ENCODE data around the gene ANO6. TPM values are rescaled to one million over a fixed set of nuclear protein-coding genes. Genes with fewer than 3 reads are reported as not detected.

ANO6 gene
- total RNA-seq, 1 experiment from 2014 or later, result 51.4 TPM

GRCh38 chr12:45279931-45280830, 64.3 kb downstream of the ANO6 start:
- TF ChIP-seq, protein P1, sequence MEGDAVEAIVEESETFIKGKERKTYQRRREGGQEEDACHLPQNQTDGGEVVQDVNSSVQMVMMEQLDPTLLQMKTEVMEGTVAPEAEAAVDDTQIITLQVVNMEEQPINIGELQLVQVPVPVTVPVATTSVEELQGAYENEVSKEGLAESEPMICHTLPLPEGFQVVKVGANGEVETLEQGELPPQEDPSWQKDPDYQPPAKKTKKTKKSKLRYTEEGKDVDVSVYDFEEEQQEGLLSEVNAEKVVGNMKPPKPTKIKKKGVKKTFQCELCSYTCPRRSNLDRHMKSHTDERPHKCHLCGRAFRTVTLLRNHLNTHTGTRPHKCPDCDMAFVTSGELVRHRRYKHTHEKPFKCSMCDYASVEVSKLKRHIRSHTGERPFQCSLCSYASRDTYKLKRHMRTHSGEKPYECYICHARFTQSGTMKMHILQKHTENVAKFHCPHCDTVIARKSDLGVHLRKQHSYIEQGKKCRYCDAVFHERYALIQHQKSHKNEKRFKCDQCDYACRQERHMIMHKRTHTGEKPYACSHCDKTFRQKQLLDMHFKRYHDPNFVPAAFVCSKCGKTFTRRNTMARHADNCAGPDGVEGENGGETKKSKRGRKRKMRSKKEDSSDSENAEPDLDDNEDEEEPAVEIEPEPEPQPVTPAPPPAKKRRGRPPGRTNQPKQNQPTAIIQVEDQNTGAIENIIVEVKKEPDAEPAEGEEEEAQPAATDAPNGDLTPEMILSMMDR (conservative IDR thresholded peaks at IDR 0.05), result no peak
- TF ChIP-seq EZH2 (IDR thresholded peaks at IDR 0.05; ENCODE audit: low read depth), result no peak
- Histone ChIP-seq H3K36me3 (ENCODE audit: low read depth) (0 out of 2 replicates have a peak, but pooled peaks cover 22% of the 10 kb centered on the region), H3K4me1 (replicated peaks; ENCODE audit: insufficient read depth) (peaks cover 32% of the 10 kb centered on the region), H3K79me2 (ENCODE audit: low read depth) (peaks cover 80% of the 10 kb centered on the region), H4K20me1 (ENCODE audit: insufficient read depth) (no peaks in the 10 kb centered on the region), H3K27ac (no peak overlapping the region), H3K4me2 (no peak overlapping the region), H3K4me3 (no peak overlapping the region), H3F3A (ENCODE audit: insufficient read depth, low read depth) (peaks cover 24% of the 10 kb centered on the region), H2AFZ (no peak overlapping the region), H3K9me3 (ENCODE audit: insufficient read depth, low read depth) (no peaks in the 10 kb centered on the region), H3K9me2 (ENCODE audit: insufficient read depth) (no peaks in the 10 kb centered on the region), H3K27me3 (ENCODE audit: insufficient read depth, low read depth) (no peaks in the 10 kb centered on the region)
- ChIA-PET CTCF (no interaction called here), POLR2A (ENCODE audit: unreplicated experiment) (no interaction called here)
- intact Hi-C loops (cut with micrococcal nuclease; ENCODE audit: unreplicated experiment), result no loop called here
- no TSS peak for BruUV-seq (replicated peaks)
- DNase-seq, result no peak

DNA sequence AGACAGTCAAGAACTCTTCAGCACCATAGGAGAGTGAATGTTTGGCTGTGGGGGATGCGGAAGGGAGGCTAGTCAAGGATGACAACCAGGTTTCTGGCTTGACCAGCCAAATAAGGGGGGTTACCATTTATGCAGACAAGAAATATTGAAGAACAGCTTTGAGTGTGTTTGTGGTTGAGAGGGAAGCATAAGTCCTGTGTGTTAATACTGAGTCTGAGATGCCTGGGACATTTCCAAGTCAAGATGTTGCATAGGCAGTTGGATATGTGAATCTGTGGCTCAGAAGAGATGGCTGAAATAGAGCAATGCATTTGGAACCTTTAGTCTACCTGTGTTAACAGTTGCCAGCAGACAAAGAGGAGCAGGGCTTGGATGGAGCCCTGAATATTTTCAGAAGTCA, 66.1 kb downstream of the ANO6 start:
- Histone ChIP-seq H2AFZ (no peak overlapping the region), H4K20me1 (ENCODE audit: insufficient read depth) (no peaks in the 10 kb centered on the region), H3K79me2 (ENCODE audit: low read depth) (peaks cover 82% of the 10 kb centered on the region), H3K36me3 (ENCODE audit: low read depth) (peaks cover 23% of the 10 kb centered on the region; the same call in 1 of the 2 replicates), H3K27me3 (ENCODE audit: insufficient read depth, low read depth) (no peaks in the 10 kb centered on the region), H3K4me3 (no peak overlapping the region), H3K9me3 (ENCODE audit: insufficient read depth, low read depth) (no peaks in the 10 kb centered on the region), H3F3A (ENCODE audit: insufficient read depth, low read depth) (peaks cover 30% of the 10 kb centered on the region), H3K27ac (no peak overlapping the region), H3K4me1 (replicated peaks; ENCODE audit: insufficient read depth) (peaks cover 47% of the 10 kb centered on the region), H3K9me2 (ENCODE audit: insufficient read depth) (no peaks in the 10 kb centered on the region), H3K4me2 (no peak overlapping the region)
- no TSS peak for BruUV-seq (replicated peaks)
- intact Hi-C loops (cut with micrococcal nuclease; ENCODE audit: unreplicated experiment), result no loop called here
- CTCF ChIA-PET, result no interaction called here
- no peak for DNase-seq
- POLR2A ChIA-PET (ENCODE audit: unreplicated experiment), result no interaction called here
- no peak for TF ChIP-seq EZH2 (IDR thresholded peaks at IDR 0.05; ENCODE audit: low read depth)
- TF ChIP-seq, protein P1 (conservative IDR thresholded peaks at IDR 0.05), result no peak

DNA sequence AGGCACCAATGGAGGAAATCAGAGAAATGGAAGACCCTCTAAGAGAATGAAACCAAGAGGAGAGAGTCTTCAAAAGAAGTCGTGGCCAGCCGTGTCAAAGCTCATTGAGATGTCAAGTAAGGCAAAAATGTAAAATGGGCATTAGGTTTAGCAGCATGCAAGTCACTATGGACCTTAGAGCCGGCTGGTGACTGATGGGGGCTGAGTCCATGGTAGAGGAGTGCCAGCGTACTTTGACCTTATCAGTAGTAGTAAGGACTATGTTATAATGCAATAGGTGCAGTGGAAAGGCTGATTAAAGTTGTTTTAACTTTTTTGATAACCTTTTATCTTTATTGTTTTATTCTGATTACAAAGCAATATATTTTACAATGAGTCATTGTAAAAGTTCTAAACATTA, 66.5 kb downstream of the ANO6 start:
- no peaks in the 10 kb centered on the region for H4K20me1 ChIP-seq (ENCODE audit: insufficient read depth)
- peak overlapping the region; percentile 90; the same call in 1 of the 2 replicates for H3K27ac ChIP-seq
- H3K9me2 ChIP-seq (ENCODE audit: insufficient read depth), result no peaks in the 10 kb centered on the region
- POLR2A ChIA-PET (ENCODE audit: unreplicated experiment), result no interaction called here
- no peaks in the 10 kb centered on the region for H3K9me3 ChIP-seq (ENCODE audit: insufficient read depth, low read depth)
- no TSS peak for BruUV-seq (replicated peaks)
- H3F3A ChIP-seq (ENCODE audit: insufficient read depth, low read depth), result peaks cover 30% of the 10 kb centered on the region
- intact Hi-C loops (cut with micrococcal nuclease; ENCODE audit: unreplicated experiment), result no loop called here
- peaks cover 28% of the 10 kb centered on the region; the same call in 1 of the 2 replicates for H3K36me3 ChIP-seq (ENCODE audit: low read depth)
- DNase-seq, result no peak
- no peak overlapping the region for H3K4me2 ChIP-seq
- TF ChIP-seq, protein P1 (conservative IDR thresholded peaks at IDR 0.05), result no peak
- no peak for TF ChIP-seq EZH2 (IDR thresholded peaks at IDR 0.05; ENCODE audit: low read depth)
- H2AFZ ChIP-seq, result no peak overlapping the region
- no peaks in the 10 kb centered on the region for H3K27me3 ChIP-seq (ENCODE audit: insufficient read depth, low read depth)
- CTCF ChIA-PET, result no interaction called here
- H3K4me1 ChIP-seq (replicated peaks; ENCODE audit: insufficient read depth), result peaks cover 47% of the 10 kb centered on the region
- H3K4me3 ChIP-seq, result no peak overlapping the region
- H3K79me2 ChIP-seq (ENCODE audit: low read depth), result peaks cover 82% of the 10 kb centered on the region
